ENCODE results near the gene RASAL2. TPM values are rescaled to one million over a fixed set of nuclear protein-coding genes. Genes with fewer than 3 reads are reported as not detected.

Gene RASAL2
- total RNA-seq, 1 donor from 2014 or later: 12.4 TPM

DNA sequence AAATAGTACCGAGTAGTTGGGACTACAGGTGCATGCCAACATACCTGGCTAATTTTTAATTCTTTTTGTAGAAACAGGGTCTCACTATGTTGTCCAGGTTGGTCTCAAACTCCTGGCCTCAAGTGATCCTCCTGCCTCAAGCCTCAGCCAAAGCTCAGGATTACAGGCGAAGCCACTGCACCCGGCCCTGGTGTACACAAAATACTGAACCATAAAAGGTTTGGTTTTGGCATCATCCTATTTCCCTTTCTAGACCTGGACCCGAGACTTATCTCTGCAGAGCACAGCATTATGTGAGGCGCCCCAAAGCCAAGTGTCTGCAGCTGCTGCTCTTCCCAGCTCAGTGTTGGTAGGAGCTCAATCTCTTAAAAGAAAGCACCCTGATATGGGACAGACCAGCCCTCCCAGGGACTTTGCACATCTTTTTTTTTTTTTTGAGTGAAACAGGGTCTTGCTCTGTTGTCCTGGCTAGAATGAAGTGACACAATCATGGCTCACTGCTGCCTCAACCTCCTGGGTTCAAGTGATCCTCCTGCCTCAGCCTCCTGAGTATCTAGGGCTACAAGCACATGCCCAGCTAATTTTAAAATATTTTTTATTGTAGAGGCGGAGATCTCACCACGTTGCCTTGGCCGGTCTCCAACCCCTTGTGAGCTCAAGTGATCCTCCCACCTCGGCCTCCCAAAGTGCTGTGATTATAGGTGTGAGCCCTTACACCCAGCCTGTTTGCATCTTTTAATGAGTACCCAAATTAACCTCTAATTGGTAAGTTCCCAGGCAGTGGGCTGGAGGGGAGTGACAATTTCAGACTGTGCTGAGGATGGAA, 439.4 kb downstream of the RASAL2 start:
- no peaks in the 10 kb centered on the region for H3K36me3 ChIP-seq (ENCODE audit: control insufficient read depth, insufficient read depth, low read length)
- FAIRE-seq (no peak), DNase-seq (ENCODE audit: low read depth) (no peak)
- no peaks in the 10 kb centered on the region for H3K27me3 ChIP-seq (ENCODE audit: control insufficient read depth, insufficient read depth, low read length)
- H3K4me3 ChIP-seq (ENCODE audit: low read depth, low read length): no peak overlapping the region
- TF ChIP-seq, protein P1, sequence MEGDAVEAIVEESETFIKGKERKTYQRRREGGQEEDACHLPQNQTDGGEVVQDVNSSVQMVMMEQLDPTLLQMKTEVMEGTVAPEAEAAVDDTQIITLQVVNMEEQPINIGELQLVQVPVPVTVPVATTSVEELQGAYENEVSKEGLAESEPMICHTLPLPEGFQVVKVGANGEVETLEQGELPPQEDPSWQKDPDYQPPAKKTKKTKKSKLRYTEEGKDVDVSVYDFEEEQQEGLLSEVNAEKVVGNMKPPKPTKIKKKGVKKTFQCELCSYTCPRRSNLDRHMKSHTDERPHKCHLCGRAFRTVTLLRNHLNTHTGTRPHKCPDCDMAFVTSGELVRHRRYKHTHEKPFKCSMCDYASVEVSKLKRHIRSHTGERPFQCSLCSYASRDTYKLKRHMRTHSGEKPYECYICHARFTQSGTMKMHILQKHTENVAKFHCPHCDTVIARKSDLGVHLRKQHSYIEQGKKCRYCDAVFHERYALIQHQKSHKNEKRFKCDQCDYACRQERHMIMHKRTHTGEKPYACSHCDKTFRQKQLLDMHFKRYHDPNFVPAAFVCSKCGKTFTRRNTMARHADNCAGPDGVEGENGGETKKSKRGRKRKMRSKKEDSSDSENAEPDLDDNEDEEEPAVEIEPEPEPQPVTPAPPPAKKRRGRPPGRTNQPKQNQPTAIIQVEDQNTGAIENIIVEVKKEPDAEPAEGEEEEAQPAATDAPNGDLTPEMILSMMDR (IDR thresholded peaks at IDR 0.05; ENCODE audit: insufficient read depth, low read length, severe bottlenecking): no peak

Other genes with a start within 250 kb of the RASAL2 start
- 0.26 TPM in 2 replicates for gene SEC16B, start 124.0 kb upstream of the RASAL2 start, total RNA-seq